ENCODE results near the gene MRFAP1.
"Not testable (repeated sequence)": the region's sequence is repeated elsewhere in the genome, so short reads cannot be mapped to it uniquely, and the experiment has no call there.

Gene MRFAP1

GRCh38 chr4:6633091-6633906 is 7.2 kb upstream of the MRFAP1 start:
- DNase-seq (ENCODE audit: low spot score) (no peak), FAIRE-seq (no peak)

GRCh38 chr4:6634746-6635145 is 5.7 kb upstream of the MRFAP1 start:
- DNase-seq (ENCODE audit: low spot score) (no peak), FAIRE-seq (no peak)

- FAIRE-seq (no peak), DNase-seq (ENCODE audit: low spot score) (no peak)
These were observed 1.3 kb upstream of the MRFAP1 start for GRCh38 chr4:6639137-6639680.

- DNase-seq (ENCODE audit: low spot score) (peak; percentile 31), FAIRE-seq (no peak)
These were observed 882 bp downstream of the MRFAP1 start for GRCh38 chr4:6641164-6641970.

GRCh38 chr4:6641971-6642320 is 1.5 kb downstream of the MRFAP1 start:
- FAIRE-seq, result no peak
- DNase-seq (ENCODE audit: low spot score), result no peak

GRCh38 chr4:6643141-6643847 is 2.8 kb downstream of the MRFAP1 start:
- no peak for DNase-seq (ENCODE audit: low spot score)
- FAIRE-seq, result no peak

GRCh38 chr4:6644792-6645530 is 4.5 kb downstream of the MRFAP1 start:
- FAIRE-seq (no peak), DNase-seq (ENCODE audit: low spot score) (no peak)

GRCh38 chr4:6647169-6647568 is 6.7 kb downstream of the MRFAP1 start:
- no peak for DNase-seq (ENCODE audit: low spot score)
- FAIRE-seq, result no peak

GRCh38 chr4:6647582-6648230 is 7.2 kb downstream of the MRFAP1 start:
- DNase-seq (ENCODE audit: low spot score) (no peak), FAIRE-seq (no peak)

- FAIRE-seq (no peak), DNase-seq (ENCODE audit: low spot score) (no peak)
These were observed 8.7 kb downstream of the MRFAP1 start for GRCh38 chr4:6649216-6649615.

GRCh38 chr4:6654211-6654610 is 13.7 kb downstream of the MRFAP1 start:
- not testable (repeated sequence) for DNase-seq (ENCODE audit: low spot score); FAIRE-seq

- not testable (repeated sequence) for DNase-seq (ENCODE audit: low spot score); FAIRE-seq
These were observed 14.8 kb downstream of the MRFAP1 start for GRCh38 chr4:6655291-6655690.

GRCh38 chr4:6655924-6656323 is 15.4 kb downstream of the MRFAP1 start:
- FAIRE-seq (no peak), DNase-seq (ENCODE audit: low spot score) (no peak)

GRCh38 chr4:6657242-6658208 is 17.0 kb downstream of the MRFAP1 start:
- FAIRE-seq (no peak), DNase-seq (ENCODE audit: low spot score) (no peak)

GRCh38 chr4:6658209-6658595 is 17.7 kb downstream of the MRFAP1 start:
- DNase-seq (ENCODE audit: low spot score) (no peak), FAIRE-seq (no peak)

- DNase-seq (ENCODE audit: low spot score) (no peak), FAIRE-seq (no peak)
These were observed 18.2 kb downstream of the MRFAP1 start for GRCh38 chr4:6658597-6659075.

- FAIRE-seq, result no peak
- no peak for DNase-seq (ENCODE audit: low spot score)
These were observed 19.4 kb downstream of the MRFAP1 start for GRCh38 chr4:6659897-6660296.

- DNase-seq (ENCODE audit: low spot score) (no peak), FAIRE-seq (no peak)
These were observed 19.9 kb downstream of the MRFAP1 start for GRCh38 chr4:6660430-6660829.

- no peak for FAIRE-seq
- no peak for DNase-seq (ENCODE audit: low spot score)
These were observed 22.1 kb downstream of the MRFAP1 start for GRCh38 chr4:6662591-6662990.

Measured in urothelium cell line (cell line).